Endothelial cell of umbilical vein (primary cell): ENCODE results near the gene SQOR. TPM values are rescaled to one million over a fixed set of nuclear protein-coding genes. Genes with fewer than 3 reads are reported as not detected.

Experiments used
- BruUV-seq: library from RNA; stranded (reverse); fragments of 400-500 nt; replicated peaks from 2 replicates; lab custom pipeline; 2021; lab: Mats Ljungman, UMichigan
- CTCF ChIA-PET: fragments of 300-600, 350-600 bp; sonication (Branson Sonifier 250); formaldehyde crosslinking; loops from one replicate; lab custom pipeline; 2021; ENCODE audit warnings: antibody characterized with exemption, inconsistent platforms; lab: Charles Lee
- POLR2A ChIA-PET: fragments of 300-600, 350-600 bp; sonication (Branson Sonifier 250); formaldehyde crosslinking; loops from one replicate; lab custom pipeline; 2021; ENCODE audit warnings: antibody characterized with exemption, inconsistent platforms; lab: Charles Lee
- DNase-seq: peaks from one replicate; pipeline ENCODE4 v3.0.0-alpha.2; 2011; ENCODE audit warnings: low read depth, low spot score
- FAIRE-seq: peaks from 2 replicates; lab custom pipeline; 2011; peaks lifted over from hg19 to GRCh38; lab: Jason Lieb, UNC
- H2AFZ ChIP-seq: 2 replicates; pipeline ENCODE4 v1.6.0; 2012; ENCODE audit warnings: low read depth, low read length, control low read depth, inconsistent platforms
- H3K27ac ChIP-seq: 2 replicates; pipeline ENCODE4 v1.5.1; 2011; ENCODE audit warnings: low read depth, mild to moderate bottlenecking, control low read depth, low read length, moderate library complexity; ENCODE audit not compliant: insufficient read depth
- H3K27me3 ChIP-seq, 2 experiments: 2 replicates each; pipeline versions ENCODE4 v1.6.0 to v1.6.1; 2011; ENCODE audit warnings: low read length in 2 of 2, mixed read lengths in 1 of 2; ENCODE audit not compliant: control insufficient read depth in 2 of 2, insufficient read depth in 2 of 2
- H3K36me3 ChIP-seq, 2 experiments: 2 replicates in 1 of 2; 3 replicates in 1 of 2; pipeline ENCODE4 v1.5.1; 2011; ENCODE audit warnings: low read length in 2 of 2, mild to moderate bottlenecking in 1 of 2, moderate library complexity in 1 of 2; ENCODE audit not compliant: control insufficient read depth in 2 of 2, insufficient read depth in 2 of 2; ENCODE audit errors: extremely low read depth in 1 of 2
- H3K4me1 ChIP-seq: 3 replicates; pipeline ENCODE4 v1.5.1; 2011; ENCODE audit warnings: mild to moderate bottlenecking, low read length; ENCODE audit not compliant: control insufficient read depth, insufficient read depth; ENCODE audit errors: extremely low read depth
- H3K4me2 ChIP-seq: 2 replicates; pipeline ENCODE4 v1.6.1; 2011; ENCODE audit warnings: low read length, control low read depth, mixed read lengths; ENCODE audit not compliant: insufficient read depth
- H3K4me3 ChIP-seq, 3 experiments: fragments of 200-600 bp in 1 of 3; sonication (generic), shearing (Covaris generic) in 1 of 3; replicated peaks in 1 of 3; 2 replicates each; pipeline ENCODE4 v1.5.1; 2011 to 2016; ENCODE audit warnings: control low read depth in 3 of 3, low read length in 3 of 3, mild to moderate bottlenecking in 2 of 3, inconsistent platforms in 1 of 3, low read depth in 1 of 3, moderate library complexity in 1 of 3; ENCODE audit not compliant: insufficient read depth in 1 of 3
- H3K79me2 ChIP-seq: 2 replicates; pipeline ENCODE4 v1.6.0; 2012; ENCODE audit warnings: low read length, inconsistent platforms; ENCODE audit not compliant: control insufficient read depth, insufficient read depth
- H3K9ac ChIP-seq: replicated peaks from 2 replicates; pipeline ENCODE3; 2011; ENCODE audit warnings: low read length, control low read depth; ENCODE audit not compliant: insufficient read depth; ENCODE audit errors: extremely low read depth
- H3K9me1 ChIP-seq: replicated peaks from 3 replicates; pipeline ENCODE4 v1.6.0; 2011; ENCODE audit warnings: mild to moderate bottlenecking, low read length; ENCODE audit not compliant: control insufficient read depth, insufficient read depth; ENCODE audit errors: extremely low read depth
- H3K9me3 ChIP-seq: replicated peaks from 2 replicates; pipeline ENCODE4 v1.5.1; 2012; ENCODE audit warnings: low read length, inconsistent platforms; ENCODE audit not compliant: control insufficient read depth, insufficient read depth
- H4K20me1 ChIP-seq: replicated peaks from 2 replicates; pipeline ENCODE3; 2011; ENCODE audit warnings: mild to moderate bottlenecking, low read length; ENCODE audit not compliant: control insufficient read depth, insufficient read depth; ENCODE audit errors: extremely low read depth
- EZH2 ChIP-seq: IDR thresholded peaks from 2 replicates; pipeline ENCODE4 v1.6.1; 2012; ENCODE audit warnings: borderline replicate concordance, low read depth, mild to moderate bottlenecking, moderate library complexity, low read length, inconsistent platforms; ENCODE audit not compliant: severe bottlenecking
- FOS ChIP-seq: IDR thresholded peaks from 2 replicates; pipeline ENCODE4 v1.6.1; 2011; ENCODE audit warnings: mild to moderate bottlenecking, low read length, moderate library complexity, borderline replicate concordance; ENCODE audit not compliant: insufficient read depth
- GATA2 ChIP-seq: IDR thresholded peaks from 2 replicates; pipeline ENCODE4 v1.7.0; 2011; ENCODE audit warnings: low read depth, mild to moderate bottlenecking, moderate library complexity, mixed read lengths, low read length; ENCODE audit not compliant: insufficient read length, insufficient read depth
- JUN ChIP-seq: IDR thresholded peaks from 2 replicates; pipeline ENCODE4 v1.6.1; 2011; ENCODE audit warnings: borderline replicate concordance, low read depth; ENCODE audit not compliant: insufficient read length, insufficient read depth
- MYC ChIP-seq: IDR thresholded peaks from one replicate; pipeline ENCODE4 v1.6.1; 2011; ENCODE audit warnings: mild to moderate bottlenecking, low read depth, low read length
- POLR2A ChIP-seq: IDR thresholded peaks from 2 replicates; pipeline ENCODE4 v1.6.1; 2012; ENCODE audit warnings: low read depth, mild to moderate bottlenecking, control low read depth, low read length
- POLR2AphosphoS5 ChIP-seq: IDR thresholded peaks from 2 replicates; pipeline ENCODE4 v1.6.1; 2012; ENCODE audit warnings: low read depth, mild to moderate bottlenecking, control low read depth, low read length, moderate library complexity; ENCODE audit not compliant: insufficient read depth
- dilution Hi-C: fragments of 300-500 bp; cut with MboI; formaldehyde crosslinking; loops from one replicate; pipeline ENCODE4 v1.15.0; 2019; ENCODE audit warnings: low sequenced_read_pairs; ENCODE audit not compliant: extremely low pct_ligation_motif_present
- intact Hi-C: fragments of 100-400 bp; cut with micrococcal nuclease; formaldehyde crosslinking; loops from one replicate; pipeline ENCODE4 v1.10.0; 2022
- polyA plus RNA-seq, 4 experiments: library from polyadenylated mRNA; depleted of rRNA in 3 of 4; stranded (reverse) in 3 of 4; unstranded in 1 of 4; fragments of >200 nt; gene quantifications; 2 replicates each; pipeline versions ENCODE4 v1.2.1 to v1.2.3, GENCODE V29; 2011 to 2012; ENCODE audit warnings: missing spikeins in 1 of 4
- total RNA-seq: library from RNA; stranded (reverse); gene quantifications from 2 replicates; pipeline ENCODE4 v1.2.3, GENCODE V29; 2021
- TF ChIP-seq, protein P1 (sequence below), 2 donors: IDR thresholded peaks; 1 replicate in 1 of 2; 2 replicates in 1 of 2; pipeline ENCODE4 v1.5.1; 2011; ENCODE audit warnings: low read length in 2 of 2, mild to moderate bottlenecking in 2 of 2, moderate library complexity in 2 of 2, control low read depth in 1 of 2, inconsistent platforms in 1 of 2, low read depth in 1 of 2; ENCODE audit not compliant: insufficient read depth in 1 of 2; ENCODE audit errors: extremely low read depth in 1 of 2
- TF ChIP-seq, protein P2 (sequence below): IDR thresholded peaks from 2 replicates; pipeline ENCODE4 v1.6.1; 2011; ENCODE audit not compliant: insufficient read depth, insufficient read length

SQOR gene
- total and polyA plus RNA-seq, 2 donors (not counting 3 experiments of a cell fraction or from before 2014, with no cell fraction given) = 12.9 to 17.9 TPM

DNA sequence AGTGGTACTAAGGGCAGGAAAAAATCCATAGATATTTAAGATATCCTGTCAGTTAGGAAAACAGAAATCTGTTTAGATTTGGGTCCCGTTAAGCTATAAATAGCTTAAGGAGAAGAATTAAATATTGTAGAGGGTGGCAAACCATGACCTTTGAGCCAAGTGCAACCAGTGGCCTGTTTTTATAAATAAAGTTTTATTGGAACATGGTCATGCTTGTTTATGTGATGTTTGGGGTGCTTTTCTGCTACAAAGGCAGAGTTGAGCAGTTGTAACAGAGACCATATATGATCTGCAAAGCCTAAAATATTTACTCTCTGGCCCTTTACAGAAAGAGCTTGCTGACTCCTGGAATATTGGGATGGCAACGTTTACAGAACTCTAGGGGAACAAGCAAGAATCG, 66.3 kb downstream of the SQOR start:
- Histone ChIP-seq H3K9me1 (no peaks in the 10 kb centered on the region), H3K27ac (no peak overlapping the region), H3K4me3 (no peak overlapping the region), H3K4me2 (no peak overlapping the region), H3K36me3 (no peaks in the 10 kb centered on the region), H3K9me3 (no peaks in the 10 kb centered on the region), H3K27me3 (no peaks in the 10 kb centered on the region), H3K4me1 (peaks cover 4% of the 10 kb centered on the region), H4K20me1 (no peaks in the 10 kb centered on the region), H2AFZ (no peak overlapping the region), H3K9ac (no peak overlapping the region), H3K79me2 (no peaks in the 10 kb centered on the region)
- TF ChIP-seq JUN (no peak), EZH2 (no peak), GATA2 (no peak), POLR2A (no peak), POLR2AphosphoS5 (no peak), MYC (no peak), FOS (no peak)
- TF ChIP-seq, protein P1, sequence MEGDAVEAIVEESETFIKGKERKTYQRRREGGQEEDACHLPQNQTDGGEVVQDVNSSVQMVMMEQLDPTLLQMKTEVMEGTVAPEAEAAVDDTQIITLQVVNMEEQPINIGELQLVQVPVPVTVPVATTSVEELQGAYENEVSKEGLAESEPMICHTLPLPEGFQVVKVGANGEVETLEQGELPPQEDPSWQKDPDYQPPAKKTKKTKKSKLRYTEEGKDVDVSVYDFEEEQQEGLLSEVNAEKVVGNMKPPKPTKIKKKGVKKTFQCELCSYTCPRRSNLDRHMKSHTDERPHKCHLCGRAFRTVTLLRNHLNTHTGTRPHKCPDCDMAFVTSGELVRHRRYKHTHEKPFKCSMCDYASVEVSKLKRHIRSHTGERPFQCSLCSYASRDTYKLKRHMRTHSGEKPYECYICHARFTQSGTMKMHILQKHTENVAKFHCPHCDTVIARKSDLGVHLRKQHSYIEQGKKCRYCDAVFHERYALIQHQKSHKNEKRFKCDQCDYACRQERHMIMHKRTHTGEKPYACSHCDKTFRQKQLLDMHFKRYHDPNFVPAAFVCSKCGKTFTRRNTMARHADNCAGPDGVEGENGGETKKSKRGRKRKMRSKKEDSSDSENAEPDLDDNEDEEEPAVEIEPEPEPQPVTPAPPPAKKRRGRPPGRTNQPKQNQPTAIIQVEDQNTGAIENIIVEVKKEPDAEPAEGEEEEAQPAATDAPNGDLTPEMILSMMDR (IDR thresholded peaks at IDR 0.05; ENCODE audit: extremely low read depth in 1 of 2, insufficient read depth in 1 of 2, low read depth in 1 of 2, low read length in 2 of 2) = no peak
- TF ChIP-seq, protein P2, sequence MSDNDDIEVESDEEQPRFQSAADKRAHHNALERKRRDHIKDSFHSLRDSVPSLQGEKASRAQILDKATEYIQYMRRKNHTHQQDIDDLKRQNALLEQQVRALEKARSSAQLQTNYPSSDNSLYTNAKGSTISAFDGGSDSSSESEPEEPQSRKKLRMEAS = no peak
- dilution Hi-C loops (no loop called here), intact Hi-C loops (no loop called here)
- ChIA-PET POLR2A (no interaction called here), CTCF (interaction anchor here (1.2 to 6.3 kb wide), 2 partner anchors 13 to 1673 kb away, joined by 3 to 64 read pairs; no protein-coding TSS in a partner anchor)
- FAIRE-seq (no peak), DNase-seq (no peak)
- BruUV-seq = no TSS peak
